HEK293T (cell line): Measurements from ENCODE around the gene TPCN2.

Experiments used
- CTCF ChIA-PET: fragments of 350-600 bp; formaldehyde crosslinking; extraction: SDS; loops from one replicate; lab custom pipeline; 2021; ENCODE audit warnings: antibody characterized with exemption, inconsistent platforms; lab: Yijun Ruan, JAX
- POLR2A ChIA-PET: fragments of 350-600 bp; formaldehyde crosslinking; extraction: SDS; loops from one replicate; lab custom pipeline; 2020; ENCODE audit warnings: antibody characterized with exemption, inconsistent platforms; lab: Yijun Ruan, JAX
- DNase-seq: peaks from one replicate; pipeline ENCODE4 v3.0.0; 2012; ENCODE audit warnings: mixed read lengths; ENCODE audit errors: extremely low spot score
- ARNT ChIP-seq: fragments of 450-650 bp; IDR thresholded peaks from 2 replicates; pipeline ENCODE4 v1.6.1; 2017; ENCODE audit warnings: mild to moderate bottlenecking
- BHLHE40 ChIP-seq: fragments of 450-650 bp; IDR thresholded peaks from 2 replicates; pipeline ENCODE4 v1.6.1; 2016; ENCODE audit warnings: mild to moderate bottlenecking, moderate library complexity, borderline replicate concordance
- CTBP1 ChIP-seq: fragments of 450-650 bp; IDR thresholded peaks from 2 replicates; pipeline ENCODE4 v1.6.1; 2016; ENCODE audit warnings: borderline replicate concordance
- ELF4 ChIP-seq: fragments of 450-650 bp; IDR thresholded peaks from 2 replicates; pipeline ENCODE4 v1.6.1; 2017; ENCODE audit warnings: antibody characterized with exemption
- FOXA1 ChIP-seq: fragments of 450-650 bp; IDR thresholded peaks from 2 replicates; pipeline ENCODE4 v1.6.1; 2016; ENCODE audit warnings: mild to moderate bottlenecking
- FOXK2 ChIP-seq: fragments of 450-650 bp; IDR thresholded peaks from 2 replicates; pipeline ENCODE4 v1.6.1; 2016; ENCODE audit warnings: mild to moderate bottlenecking
- FOXM1 ChIP-seq: fragments of 450-650 bp; IDR thresholded peaks from 2 replicates; pipeline ENCODE4 v1.6.1; 2017; ENCODE audit warnings: mild to moderate bottlenecking, borderline replicate concordance
- HDGF ChIP-seq: fragments of 450-650 bp; IDR thresholded peaks from 2 replicates; pipeline ENCODE4 v1.6.1; 2017; ENCODE audit warnings: antibody characterized with exemption, borderline replicate concordance
- L3MBTL2 ChIP-seq: fragments of 450-650 bp; conservative IDR thresholded peaks from 2 replicates; pipeline ENCODE4 v1.6.1; 2016; ENCODE audit warnings: mild to moderate bottlenecking
- LEF1 ChIP-seq: fragments of 450-650 bp; IDR thresholded peaks from 2 replicates; pipeline ENCODE4 v1.6.1; 2017; ENCODE audit warnings: mild to moderate bottlenecking, borderline replicate concordance
- NFRKB ChIP-seq: fragments of 450-650 bp; IDR thresholded peaks from 2 replicates; pipeline ENCODE4 v1.6.1; 2016; ENCODE audit warnings: mild to moderate bottlenecking, moderate library complexity
- SP1 ChIP-seq: fragments of 450-650 bp; IDR thresholded peaks from 2 replicates; pipeline ENCODE4 v1.6.1; 2017
- SUZ12 ChIP-seq: fragments of 450-650 bp; IDR thresholded peaks from 2 replicates; pipeline ENCODE4 v1.6.1; 2016; ENCODE audit warnings: mild to moderate bottlenecking
- TARDBP ChIP-seq: fragments of 450-650 bp; IDR thresholded peaks from 2 replicates; pipeline ENCODE4 v1.6.1; 2016
- ZNF384 ChIP-seq: fragments of 450-650 bp; IDR thresholded peaks from 2 replicates; pipeline ENCODE4 v1.6.1; 2016
- TF ChIP-seq, protein P1 (sequence below): fragments of 450-650 bp; IDR thresholded peaks from 2 replicates; pipeline ENCODE4 v1.6.1; 2016

TPCN2 gene

DNA sequence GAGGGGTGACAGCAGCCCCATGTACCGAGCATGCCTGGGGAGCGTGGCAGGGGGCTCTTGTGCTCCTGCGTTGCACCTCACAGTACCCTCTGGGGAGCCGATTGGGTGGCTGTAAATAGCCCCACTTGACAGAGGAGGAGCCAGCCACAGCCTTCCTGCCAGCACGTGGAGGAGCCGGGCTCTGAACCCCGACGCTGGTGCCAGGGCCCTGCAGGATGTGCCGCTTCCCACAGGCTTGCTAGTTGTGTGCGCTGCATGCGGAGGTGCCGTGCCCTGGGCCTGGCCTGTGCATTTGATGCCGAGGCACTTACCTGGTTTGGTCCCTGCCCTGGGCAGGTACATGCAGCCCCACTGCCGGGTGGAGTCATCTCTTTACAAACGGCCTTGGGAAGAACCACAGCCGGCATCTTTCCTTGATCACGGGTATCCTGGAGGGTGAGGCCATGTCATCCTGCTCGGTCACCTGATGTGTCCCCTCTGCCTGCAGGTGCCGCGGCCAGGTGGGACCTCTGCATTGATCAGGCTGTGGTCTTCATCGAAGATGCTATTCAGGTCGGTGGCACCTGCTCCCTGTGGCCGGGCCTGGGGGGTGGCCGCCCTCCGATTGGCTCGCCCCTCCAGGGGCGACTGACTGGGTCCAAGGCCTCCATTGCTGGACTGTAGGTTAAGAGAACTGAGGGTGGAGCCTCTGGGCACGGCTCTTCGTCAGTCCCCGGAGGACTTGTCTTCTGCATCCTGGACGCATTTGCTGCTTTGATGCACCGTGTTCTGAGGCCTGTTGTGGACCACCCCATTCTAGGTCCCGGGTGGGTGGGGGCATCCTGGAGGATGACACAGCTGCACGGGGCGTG, 5.0 kb downstream of the TPCN2 start:
- ChIA-PET CTCF (no interaction called here), POLR2A (no interaction called here)
- no peak for DNase-seq
- no peak for TF ChIP-seq SP1
- no peak for TF ChIP-seq ARNT
- no peak for TF ChIP-seq SUZ12
- no peak for TF ChIP-seq TARDBP
- TF ChIP-seq HDGF = no peak
- no peak for TF ChIP-seq FOXK2
- TF ChIP-seq NFRKB = no peak
- TF ChIP-seq L3MBTL2 = no peak
- TF ChIP-seq, protein P1, sequence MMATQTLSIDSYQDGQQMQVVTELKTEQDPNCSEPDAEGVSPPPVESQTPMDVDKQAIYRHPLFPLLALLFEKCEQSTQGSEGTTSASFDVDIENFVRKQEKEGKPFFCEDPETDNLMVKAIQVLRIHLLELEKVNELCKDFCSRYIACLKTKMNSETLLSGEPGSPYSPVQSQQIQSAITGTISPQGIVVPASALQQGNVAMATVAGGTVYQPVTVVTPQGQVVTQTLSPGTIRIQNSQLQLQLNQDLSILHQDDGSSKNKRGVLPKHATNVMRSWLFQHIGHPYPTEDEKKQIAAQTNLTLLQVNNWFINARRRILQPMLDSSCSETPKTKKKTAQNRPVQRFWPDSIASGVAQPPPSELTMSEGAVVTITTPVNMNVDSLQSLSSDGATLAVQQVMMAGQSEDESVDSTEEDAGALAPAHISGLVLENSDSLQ = no peak
- no peak for TF ChIP-seq ZNF384
- TF ChIP-seq FOXM1 = no peak
- no peak for TF ChIP-seq CTBP1

DNA sequence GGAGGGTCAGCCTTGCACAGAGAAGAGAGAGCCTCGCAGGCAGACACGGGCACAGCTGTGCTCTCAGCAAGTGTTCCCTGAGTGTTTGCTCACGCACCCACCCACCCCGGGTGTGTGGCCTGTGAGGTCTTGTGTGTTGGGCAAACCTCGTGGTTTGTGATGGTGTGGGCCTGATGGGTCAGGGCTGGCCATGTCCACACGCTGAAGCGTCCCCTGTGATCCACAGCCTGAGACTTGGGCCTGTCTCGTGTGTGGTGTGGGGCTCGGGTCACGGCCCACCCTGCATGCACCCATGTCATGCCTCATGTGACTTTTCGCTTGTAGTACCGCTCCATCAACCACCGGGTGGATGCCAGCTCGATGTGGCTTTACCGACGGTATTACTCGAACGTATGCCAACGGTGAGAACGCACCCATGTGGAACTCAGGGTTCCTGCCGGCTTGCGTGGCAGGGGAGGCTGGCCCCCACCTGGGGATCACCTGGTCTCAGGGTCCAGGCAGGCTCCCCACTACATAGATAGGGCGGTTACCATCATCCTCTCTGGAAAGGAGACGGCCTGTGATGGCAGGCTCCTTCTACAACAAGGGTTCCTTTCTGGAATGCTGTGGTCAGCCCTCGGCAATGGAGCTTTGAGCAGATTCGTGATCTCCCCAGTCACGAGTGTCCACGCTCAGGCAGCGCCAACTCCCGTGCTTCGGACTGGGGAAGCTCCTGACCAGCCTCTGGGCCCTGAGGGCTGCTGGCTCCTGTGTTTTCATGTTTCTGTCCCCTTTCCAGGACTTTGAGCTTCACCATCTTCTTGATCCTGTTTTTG, 5.9 kb downstream of the TPCN2 start:
- ChIA-PET CTCF (no interaction called here), POLR2A (no interaction called here)
- TF ChIP-seq LEF1 (no peak), FOXK2 (no peak), HDGF (no peak), SUZ12 (no peak), L3MBTL2 (no peak), FOXM1 (no peak), ELF4 (no peak), BHLHE40 (no peak), NFRKB (no peak), ZNF384 (no peak), SP1 (no peak), CTBP1 (no peak), FOXA1 (no peak)
- TF ChIP-seq, protein P1 = no peak
- no peak for DNase-seq

DNA sequence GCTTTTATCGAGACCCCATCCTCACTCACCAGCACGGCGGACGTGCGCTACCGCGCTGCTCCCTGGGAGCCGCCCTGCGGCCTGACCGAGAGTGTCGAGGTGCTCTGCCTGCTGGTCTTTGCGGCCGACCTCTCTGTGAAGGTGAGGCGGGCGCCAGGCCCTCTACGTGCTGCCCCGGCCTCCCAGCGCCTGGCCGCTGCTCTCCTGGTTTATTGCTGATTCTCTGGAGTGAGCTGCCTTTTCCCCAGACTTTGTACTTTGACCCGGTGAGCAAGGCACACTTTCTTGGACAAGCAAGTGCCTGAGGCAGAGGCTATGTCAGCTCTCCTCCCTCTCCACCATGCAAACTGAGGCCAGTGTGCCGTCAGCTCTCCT, 6.5 kb downstream of the TPCN2 start:
- CTCF ChIA-PET = interaction anchor here (0.6 kb wide), 1 partner anchor 105 kb away, joined by 3 read pairs; no protein-coding TSS in a partner anchor
- no peak for TF ChIP-seq FOXK2
- POLR2A ChIA-PET = no interaction called here
- DNase-seq = no peak

DNA sequence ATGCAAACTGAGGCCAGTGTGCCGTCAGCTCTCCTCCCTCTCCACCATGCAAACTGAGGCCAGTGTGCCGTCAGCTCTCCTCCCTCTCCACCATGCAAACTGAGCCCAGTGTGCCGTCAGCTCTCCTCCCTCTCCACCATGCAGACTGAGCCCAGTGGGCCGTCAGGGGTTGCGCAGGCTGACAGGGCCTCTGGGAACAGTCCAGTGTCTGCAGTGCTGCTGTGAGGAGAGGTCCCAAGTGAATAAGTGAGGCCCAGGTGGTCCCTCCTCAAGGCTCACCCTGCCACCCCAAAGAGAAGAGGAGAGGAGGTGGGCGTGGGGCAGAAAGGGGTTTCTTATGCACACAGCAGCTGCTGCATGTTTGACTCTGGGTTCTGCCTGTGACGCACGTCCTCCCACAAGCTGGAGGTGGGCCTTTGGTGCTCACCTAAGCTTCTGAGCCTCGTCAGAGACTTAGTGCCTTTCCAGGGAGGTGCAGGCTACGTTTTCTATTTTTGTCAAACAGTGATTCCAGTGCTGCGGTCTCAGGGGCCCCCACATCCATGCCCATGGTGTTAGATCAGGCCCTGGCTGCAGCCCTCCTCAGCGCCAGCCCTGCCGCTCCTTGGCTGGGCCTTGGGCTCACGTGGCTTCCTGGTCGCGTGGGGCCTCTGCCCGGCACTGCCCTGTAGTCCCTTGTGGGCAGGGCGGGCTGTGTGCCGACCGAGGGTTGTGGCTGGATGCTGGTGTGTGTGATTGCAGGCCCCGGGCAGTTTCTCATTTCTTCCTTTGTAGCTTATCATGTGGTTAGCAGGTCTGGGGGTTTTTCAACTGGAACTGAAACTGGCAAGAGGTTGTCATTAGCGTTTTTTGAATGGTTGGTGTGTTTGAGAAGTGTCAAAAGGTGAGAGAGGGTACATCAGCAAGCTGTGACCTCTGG, 7.1 kb downstream of the TPCN2 start:
- ChIA-PET CTCF (interaction anchor here (0.6 kb wide), 2 partner anchors 55 to 106 kb away, joined by 3 to 4 read pairs; no protein-coding TSS in a partner anchor), POLR2A (no interaction called here)
- DNase-seq = no peak
- no peak for TF ChIP-seq ARNT

GRCh38 chr11:69057236-69057635, 8.5 kb downstream of the TPCN2 start:
- TF ChIP-seq, protein P1 = no peak
- TF ChIP-seq FOXA1 (no peak), FOXM1 (no peak), SUZ12 (no peak), ELF4 (no peak)
- DNase-seq = no peak
- ChIA-PET CTCF (no interaction called here), POLR2A (interaction anchor here (1.9 kb wide), 1 partner anchor 9 kb away, joined by 9 read pairs; the partner anchor contains the start of gene TPCN2)

DNA sequence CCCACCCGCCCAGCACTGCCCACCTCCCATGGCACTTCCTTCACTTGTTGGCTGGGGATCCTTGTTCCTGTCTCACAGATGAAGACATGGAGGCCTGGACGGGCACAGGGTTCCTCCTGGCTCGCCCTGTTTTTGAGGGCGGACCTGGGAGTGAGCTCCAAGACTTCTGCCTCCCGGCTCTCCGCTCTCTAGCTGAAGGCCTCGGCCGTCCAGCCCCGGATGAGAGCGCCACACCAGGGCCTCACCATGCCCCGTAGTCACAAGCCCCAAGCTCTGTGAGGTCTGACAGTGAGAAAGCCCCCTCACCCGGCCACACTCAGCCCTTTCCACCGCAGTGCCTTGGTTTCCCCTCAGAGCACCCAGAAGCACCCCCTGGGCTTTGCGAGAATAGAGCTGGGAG, 9.1 kb downstream of the TPCN2 start:
- CTCF ChIA-PET = no interaction called here

More for the DNA sequence above, 9.1 kb downstream of the TPCN2 start:
- POLR2A ChIA-PET = interaction anchor here (1.9 kb wide), 1 partner anchor 9 kb away, joined by 9 read pairs; the partner anchor contains the start of gene TPCN2
- DNase-seq = no peak
- TF ChIP-seq FOXA1 (no peak), TARDBP (no peak), ARNT (no peak), SP1 (no peak)
